GM12864 (cell line): ENCODE data around the gene RBPJL.

Experiments
- DNase-seq: peaks from one replicate; pipeline ENCODE4 v3.0.0-alpha.2; 2011; ENCODE audit warnings: low read depth
- H3K4me3 ChIP-seq: 2 replicates; pipeline ENCODE4 v1.5.1; 2011; ENCODE audit warnings: mild to moderate bottlenecking, low read depth, low read length, control low read depth
- TF ChIP-seq, protein P1 (sequence below): IDR thresholded peaks from 2 replicates; pipeline ENCODE4 v1.5.1; 2011; ENCODE audit warnings: low read depth, mild to moderate bottlenecking, moderate library complexity, low read length, control low read depth, inconsistent platforms; ENCODE audit errors: missing control alignments

Gene RBPJL

DNA sequence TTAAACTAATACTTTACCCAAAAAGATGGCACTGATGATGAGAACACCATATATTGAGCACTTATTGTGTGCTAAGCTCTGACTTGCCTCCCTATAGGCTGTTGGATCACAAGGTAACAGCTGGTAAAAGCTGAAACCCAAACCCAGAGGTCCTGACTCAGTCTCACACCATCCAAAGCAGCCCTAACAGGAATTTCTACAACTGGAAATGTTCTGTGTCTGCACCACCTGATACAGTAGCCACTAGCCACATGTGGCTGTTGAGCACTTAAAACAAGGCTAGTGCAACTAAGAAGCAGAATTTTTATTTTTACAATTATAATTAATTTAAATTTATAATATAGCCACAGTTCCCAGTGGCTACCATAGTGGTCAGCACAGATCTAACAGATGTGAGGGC is 17.1 kb downstream of the RBPJL start:
- no peak overlapping the region for H3K4me3 ChIP-seq
- TF ChIP-seq, protein P1, sequence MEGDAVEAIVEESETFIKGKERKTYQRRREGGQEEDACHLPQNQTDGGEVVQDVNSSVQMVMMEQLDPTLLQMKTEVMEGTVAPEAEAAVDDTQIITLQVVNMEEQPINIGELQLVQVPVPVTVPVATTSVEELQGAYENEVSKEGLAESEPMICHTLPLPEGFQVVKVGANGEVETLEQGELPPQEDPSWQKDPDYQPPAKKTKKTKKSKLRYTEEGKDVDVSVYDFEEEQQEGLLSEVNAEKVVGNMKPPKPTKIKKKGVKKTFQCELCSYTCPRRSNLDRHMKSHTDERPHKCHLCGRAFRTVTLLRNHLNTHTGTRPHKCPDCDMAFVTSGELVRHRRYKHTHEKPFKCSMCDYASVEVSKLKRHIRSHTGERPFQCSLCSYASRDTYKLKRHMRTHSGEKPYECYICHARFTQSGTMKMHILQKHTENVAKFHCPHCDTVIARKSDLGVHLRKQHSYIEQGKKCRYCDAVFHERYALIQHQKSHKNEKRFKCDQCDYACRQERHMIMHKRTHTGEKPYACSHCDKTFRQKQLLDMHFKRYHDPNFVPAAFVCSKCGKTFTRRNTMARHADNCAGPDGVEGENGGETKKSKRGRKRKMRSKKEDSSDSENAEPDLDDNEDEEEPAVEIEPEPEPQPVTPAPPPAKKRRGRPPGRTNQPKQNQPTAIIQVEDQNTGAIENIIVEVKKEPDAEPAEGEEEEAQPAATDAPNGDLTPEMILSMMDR, result no peak
- no peak for DNase-seq

DNA sequence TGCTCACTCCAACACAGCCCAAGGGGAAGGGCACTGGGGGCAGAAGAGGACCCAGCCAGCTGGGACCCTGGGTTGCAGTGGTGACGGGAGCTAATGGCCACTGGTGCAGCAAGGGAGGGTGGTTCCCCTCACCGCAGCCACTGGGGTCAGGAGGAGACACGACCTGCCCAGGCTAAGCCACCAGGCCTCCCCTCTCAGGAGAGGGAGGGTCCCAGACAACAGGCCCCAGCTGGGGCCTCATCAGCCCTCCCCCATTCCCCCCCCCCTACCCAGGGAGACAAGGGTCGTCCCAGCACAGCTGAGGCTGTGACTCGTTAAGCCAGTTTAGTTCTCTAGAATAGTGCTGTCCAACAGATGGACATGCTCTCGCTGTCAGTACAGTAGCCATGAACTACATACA is 18.7 kb downstream of the RBPJL start:
- no peak for DNase-seq
- H3K4me3 ChIP-seq, result no peak overlapping the region
- TF ChIP-seq, protein P1, result no peak

DNA sequence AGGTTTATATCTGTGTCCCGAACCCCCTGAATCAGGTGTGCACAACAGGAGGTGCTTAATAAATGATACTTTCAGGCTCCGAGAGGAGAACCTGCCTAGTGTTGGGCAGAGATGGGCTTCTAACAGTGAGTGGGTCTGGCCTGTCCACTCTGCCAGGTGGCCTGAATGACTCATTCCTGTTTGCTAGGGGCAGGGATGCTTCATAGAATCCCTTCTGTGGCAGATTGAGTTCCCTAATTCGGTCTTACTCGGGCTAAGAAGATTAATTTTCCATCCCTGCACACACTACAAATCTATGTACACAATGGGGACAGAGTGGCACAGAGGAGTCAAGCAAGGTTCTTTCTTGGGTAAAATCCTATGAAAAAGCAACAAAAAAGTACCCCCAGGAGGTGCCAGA is 21.8 kb downstream of the RBPJL start:
- DNase-seq, result no peak
- H3K4me3 ChIP-seq, result no peak overlapping the region
- TF ChIP-seq, protein P1, result no peak

DNA sequence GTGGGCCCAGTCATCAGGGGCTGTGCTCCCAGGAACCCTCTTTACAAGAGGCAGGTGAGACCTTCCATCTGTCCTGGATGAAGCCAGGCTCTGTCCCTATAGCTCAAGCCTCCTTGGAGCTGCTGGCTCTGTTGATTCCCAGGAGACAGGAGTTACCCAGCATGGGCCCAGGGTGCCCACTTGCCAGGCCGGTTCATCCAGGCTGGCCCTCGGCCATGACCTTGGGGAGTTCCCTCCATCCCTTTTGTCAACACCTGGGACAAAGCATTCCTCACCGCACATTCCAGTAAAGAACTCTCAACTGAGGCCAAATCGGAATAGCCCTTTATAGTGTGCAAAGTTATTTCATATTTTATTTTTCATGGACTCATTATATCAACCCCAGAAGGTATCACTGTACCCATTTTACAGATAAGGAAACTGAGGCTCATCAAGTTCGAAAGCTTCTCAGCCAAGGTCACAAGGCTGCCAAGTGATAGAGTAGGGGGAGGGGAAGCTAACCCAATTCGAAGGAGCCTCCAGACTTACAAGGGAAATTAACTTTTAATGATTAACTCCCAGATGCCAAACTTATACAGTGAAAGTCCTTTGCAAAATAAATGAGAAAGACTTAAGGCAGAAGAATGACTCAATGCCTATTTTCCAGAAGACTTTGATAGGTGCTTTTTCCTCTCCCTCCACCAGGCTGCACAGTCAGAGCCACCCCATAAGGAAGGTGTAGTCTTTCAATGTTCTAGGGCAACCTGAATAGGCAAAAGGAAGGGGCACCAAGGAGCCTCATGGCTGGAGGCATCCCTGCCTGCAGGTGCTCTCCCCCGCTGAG is 23.1 kb downstream of the RBPJL start:
- H3K4me3 ChIP-seq, result no peak overlapping the region
- DNase-seq, result no peak
- TF ChIP-seq, protein P1, result no peak

DNA sequence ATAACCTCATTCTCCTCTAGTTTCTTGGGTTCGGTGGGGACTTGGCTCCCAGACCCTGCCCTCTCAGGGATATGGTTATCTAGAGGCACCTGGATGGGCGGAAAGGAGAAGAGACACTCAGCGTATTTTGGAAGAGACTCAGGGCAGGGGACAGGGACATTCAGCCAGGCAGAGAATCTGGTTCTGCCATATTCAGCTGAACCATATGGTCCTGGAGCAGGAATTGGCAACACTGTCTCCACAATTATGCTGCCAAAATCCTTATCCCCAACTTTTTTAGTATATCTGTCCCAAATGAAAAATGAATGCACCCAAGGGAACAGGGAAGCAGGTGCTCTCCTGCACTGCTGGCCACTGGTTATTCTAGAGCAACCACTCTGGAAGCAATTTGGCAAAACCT is 23.8 kb downstream of the RBPJL start:
- H3K4me3 ChIP-seq, result no peak overlapping the region
- TF ChIP-seq, protein P1, result no peak

DNA sequence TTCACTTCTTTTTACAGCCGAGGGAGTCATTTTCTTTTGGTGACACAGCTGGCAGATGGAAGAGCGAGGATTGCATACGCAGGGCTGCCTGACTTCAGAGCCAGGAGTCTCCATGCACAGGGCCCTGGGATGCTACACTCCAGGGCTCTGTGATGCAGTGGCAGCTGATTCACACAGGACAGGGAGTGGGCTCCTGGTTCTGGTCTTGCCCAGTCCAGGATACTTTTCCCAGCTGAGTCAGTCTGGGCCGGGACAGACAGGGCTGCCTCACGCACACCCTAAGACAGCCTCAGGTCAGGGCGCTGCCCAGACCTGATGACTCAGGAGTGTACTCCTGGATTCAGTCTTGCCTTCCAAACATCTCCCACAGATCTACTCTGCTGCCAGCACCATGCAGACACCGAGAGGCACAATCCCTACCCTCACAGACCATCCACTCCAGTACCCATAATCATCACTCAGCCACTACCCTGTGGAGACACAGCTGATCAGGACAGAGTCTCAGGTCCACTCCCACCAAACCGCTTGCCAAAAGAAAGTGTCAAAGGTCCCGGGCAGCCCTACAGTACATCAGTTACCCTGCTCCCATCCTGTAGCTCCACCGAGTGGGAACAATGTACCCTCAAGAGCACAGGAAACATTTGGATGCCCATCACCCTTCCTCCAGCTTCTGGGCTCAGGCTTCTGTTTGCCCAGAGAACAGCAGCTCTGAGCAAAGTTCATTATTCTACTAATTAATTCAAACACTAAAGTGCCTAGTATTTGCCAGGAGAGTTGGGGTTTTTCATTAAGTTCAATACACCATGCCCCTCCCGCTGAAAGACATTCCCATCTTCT is 30.1 kb downstream of the RBPJL start:
- no peak for DNase-seq
- H3K4me3 ChIP-seq, result no peak overlapping the region
- TF ChIP-seq, protein P1, result no peak

More for the DNA sequence above, 23.8 kb downstream of the RBPJL start:
- DNase-seq, result no peak
